AML-193 (cell line): ENCODE results near the gene ALDH1B1.

Experiments
- DNase-seq, 2 experiments: peaks; one replicate each; lab custom pipeline; 2025; lab: John Stamatoyannopoulos, UW

Gene ALDH1B1

DNA sequence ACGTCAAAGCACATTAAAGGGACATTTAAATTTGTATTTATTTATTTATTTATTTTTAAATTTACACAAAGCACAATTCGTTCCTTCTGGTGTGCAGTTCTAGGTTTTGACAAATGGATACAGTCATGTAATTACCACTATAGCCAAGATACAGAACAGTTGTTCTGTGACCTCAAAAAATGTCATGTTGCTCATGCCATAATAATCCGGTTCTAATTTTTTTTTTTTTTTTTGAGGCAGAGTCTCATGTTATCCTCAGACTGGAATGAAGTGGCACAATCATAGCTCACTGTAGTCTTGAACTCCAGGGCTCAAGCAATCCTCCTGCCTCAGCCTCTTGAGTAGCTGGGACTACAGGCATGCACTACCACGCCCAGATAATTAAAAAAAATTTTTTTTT lies 24.0 kb downstream of the ALDH1B1 start:
- DNase-seq: no peak

DNA sequence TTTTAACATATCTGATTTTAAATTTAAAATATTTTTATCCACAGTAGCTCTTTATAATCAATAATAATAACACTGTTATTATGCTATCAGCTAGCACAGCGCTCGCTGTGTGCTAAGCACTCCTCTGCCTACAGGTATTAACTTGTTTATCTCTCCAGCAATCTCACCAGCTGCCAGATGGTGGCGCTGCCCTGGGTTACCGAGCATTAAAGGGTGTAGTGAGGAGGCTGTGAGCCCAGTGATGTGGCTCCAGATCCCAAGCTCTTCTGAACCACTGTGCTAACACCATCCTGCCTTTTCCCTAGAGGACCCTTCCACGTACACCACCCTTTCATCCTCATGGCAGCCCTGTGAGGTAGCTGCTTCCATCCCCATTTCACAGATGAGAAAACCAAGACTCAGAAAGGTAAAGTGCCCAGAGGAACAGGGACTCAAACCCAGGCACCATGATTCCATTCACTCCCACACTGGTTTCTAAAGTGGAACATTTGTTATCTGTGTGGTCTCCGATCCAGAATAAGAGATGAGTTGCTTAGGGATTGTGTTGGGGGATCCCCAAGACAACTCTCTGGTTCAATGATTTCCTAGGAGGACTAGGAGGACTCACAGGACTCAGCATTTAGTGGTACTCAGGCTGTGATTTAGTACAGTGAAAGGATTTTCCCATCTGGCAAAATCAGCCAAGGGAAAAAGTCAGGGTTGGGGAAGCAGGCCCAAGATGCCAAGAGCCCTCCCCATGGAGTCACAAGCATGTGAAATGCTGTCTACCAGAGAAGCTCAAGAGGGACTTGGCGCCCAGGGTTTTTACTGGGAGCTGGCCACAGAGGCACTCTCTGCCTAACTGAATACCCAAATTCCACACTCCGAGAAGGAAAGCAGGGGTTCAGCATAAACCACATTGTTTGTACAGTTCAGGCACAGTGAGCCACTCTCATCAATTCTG lies 24.8 kb downstream of the ALDH1B1 start:
- peak in 1 of 2 experiments; percentile 8 for DNase-seq

DNA sequence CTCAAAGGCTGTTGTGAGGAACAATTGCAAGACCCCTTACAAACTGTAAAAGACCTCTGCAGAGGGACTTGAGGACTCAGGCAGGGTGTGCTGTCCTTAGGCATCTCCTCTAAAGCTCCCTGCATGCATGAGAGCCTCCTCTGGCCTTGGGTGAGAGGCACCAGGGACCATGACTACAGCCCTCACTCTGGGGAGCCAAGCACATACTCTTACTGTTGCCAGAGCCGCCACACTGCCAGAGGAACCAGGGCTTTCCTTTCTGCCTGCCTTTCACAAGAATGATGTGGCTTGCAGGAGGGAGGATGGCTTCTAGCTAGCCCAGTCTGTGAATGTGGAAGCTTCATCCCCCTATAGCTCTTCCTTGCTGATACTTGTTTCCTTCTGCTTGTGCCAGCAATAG lies 25.9 kb downstream of the ALDH1B1 start:
- DNase-seq: no peak

DNA sequence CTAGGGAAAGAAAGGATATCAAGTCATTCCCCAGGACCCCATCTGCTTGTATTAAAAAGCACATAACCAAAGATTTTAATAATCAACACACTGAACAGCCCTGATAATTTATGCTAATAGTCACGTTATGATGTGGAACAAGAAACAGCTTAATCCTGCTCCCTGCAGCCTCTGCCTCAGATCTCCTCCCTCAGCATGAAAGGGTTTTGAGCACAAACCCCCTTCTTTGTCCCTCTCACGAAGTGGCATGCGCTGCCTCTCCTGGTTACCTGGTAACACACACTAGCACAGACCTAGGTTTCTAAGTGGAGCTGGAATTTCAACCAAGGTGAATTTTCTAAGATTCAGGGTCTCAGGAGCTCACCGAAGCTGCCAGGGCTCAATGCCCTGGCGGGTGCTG lies 26.7 kb downstream of the ALDH1B1 start:
- DNase-seq: no peak

DNA sequence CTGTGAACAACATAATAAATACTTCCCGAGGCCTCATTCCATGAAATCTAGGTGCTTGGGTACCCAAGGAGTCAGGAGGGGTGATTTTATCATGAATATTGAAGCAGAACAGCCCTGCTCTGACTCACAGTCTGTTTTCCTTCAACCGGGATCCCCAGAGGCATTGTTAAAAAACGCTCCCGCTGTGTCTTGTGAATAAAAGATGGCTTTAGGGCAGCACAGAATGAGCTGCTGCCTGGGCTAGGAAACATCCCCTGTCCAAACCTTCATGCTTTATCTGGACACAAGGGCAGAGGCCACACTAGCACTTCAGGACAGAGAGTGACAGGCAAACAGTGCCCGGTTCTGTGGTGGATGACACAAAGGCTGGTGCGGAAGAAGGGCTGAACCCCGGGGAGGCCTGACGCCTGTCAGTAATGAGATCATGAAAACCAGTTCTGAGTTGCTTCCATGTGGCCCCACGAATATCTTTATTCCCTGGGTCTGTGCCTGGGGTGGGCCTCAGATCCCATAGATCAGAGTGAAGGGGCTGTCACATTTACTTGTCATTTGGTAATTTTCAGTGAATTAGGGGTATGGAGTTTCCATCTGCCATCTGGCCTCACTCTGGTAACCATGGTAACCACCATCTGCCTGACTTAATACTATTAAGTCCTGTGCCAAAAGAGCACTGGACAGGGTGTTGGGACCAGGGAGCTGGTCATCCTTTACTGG lies 29.2 kb downstream of the ALDH1B1 start:
- no peak for DNase-seq

DNA sequence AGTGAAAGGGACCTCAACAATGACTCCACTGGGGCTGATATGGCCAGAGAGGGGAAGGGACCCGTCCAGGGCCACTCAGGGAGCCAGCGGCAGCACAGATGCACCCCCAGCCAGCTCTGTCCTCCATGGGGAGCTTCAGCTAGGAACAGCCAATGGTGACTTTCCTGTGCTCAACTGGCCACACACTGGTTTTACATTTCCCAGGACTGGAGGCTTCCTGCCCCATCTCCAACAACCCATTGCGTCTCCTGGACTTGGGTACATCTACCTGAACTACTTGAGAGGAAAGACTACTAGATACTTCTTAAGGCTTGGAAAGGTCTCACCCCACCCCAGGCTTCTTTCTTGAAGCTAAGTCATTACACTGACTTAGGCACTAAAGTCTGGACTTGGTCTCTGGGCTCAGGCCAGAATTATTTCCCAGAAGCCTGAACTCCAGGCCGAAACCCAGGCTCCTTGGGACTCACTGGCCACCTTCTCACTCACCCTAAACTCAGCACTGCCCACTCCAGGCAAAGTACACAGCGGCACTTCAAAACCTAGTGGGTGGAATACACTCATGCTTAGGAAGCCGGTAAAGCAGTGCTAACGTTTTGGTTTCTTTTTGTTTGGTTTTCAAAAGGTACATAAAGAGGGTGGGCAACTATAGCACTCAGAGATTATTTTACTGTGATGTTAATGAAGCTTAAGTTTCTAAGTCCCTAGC lies 30.2 kb downstream of the ALDH1B1 start:
- no peak for DNase-seq

DNA sequence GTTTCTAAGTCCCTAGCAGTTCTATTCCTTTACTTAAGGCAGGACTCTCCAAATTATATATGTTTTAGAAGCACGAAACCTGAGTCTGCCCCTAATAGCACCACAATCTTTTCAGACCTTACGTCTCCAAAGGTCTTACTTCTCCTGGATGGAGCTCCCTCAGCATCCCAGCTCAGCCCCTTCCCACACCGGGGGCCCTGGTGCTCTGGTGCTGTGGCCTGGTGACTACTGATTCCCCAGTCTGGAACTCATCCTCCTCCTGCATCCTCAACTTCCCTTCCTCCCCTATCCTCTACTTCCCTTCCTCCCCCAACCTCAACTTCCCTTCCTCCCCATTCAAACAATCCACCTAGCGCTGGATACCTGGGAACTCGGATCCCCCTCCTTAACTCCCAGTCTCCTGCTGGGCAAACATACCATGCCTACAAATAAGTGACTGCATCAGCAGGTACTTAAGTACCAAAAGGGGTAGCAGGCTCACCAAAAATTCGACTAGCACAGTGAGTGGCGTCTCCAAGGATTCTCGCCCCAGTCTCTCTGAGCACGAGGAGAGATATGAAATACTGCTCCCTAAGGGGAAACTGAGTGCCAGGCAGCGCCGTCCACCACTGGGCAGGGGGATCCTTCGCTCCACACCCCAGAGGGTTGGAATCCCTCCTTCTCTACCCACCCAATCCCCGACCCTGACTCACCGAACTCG lies 30.9 kb downstream of the ALDH1B1 start:
- no peak for DNase-seq

DNA sequence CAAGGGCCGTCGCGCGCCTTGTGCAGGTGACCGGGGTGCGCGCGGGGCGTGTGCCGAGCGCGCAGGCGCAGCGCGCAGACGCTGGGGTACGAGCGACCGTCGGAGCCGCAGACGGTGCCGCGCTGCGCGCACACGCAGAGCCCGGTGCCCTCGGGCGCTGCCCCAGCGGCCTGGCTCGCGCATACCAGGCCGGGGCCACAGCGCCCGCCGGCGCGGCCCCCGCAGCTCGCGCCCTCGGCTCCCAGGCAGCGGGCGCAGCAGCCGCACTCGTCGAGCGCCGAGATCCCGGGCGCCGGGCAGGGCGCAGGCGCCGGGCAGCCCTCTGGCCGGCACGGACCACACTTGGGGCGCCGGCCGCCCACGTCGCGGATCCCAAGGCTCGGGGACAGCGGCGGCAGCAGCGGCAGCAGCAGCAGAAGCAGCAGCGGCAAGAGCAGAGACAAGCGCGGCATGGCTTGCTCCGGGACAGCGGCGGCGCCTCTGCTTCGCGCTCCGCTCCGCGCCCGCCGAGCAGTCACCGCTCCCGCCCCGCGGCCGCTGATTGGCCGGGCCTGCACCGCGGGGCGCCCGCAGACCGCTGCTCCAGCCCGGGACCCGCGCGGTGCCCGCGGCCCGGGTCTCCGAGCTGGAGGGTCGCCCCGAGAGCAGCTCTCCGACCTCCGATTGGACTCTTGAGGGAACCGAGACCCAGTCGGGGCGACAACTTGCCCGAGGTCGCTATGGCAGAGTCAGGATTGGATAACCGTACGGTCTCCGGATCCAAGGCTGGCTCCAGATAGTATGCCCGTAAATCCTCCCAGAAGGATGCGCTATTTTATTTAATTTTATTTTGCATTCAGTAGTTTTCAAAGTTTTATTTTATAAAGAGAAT lies 31.7 kb downstream of the ALDH1B1 start, which contains the start of gene IGFBPL1:
TSS of gene IGFBPL1 (minus strand) at position 482 of the 871 bp plus-strand sequence. CDS start at position 452, 30 bp downstream.
- DNase-seq: no peak

DNA sequence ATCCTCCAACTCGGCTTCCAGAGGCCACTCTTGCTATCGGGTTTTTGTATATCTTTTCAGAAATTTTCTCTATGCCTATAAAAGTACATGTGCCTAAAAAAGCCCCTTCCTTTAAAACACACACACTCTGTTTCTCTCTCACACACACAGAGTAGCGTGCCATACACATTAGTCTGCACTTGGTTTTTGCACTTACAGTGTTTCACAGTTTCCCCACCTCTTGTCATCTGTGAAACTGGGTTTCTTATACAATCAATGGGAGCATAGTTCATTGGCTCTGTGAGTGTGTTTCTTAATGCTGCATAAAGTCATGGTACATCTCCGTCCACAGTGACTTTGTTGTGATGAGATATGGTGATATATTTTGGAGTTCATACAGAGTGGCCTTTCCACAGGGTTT lies 32.4 kb downstream of the ALDH1B1 start:
- no peak for DNase-seq

DNA sequence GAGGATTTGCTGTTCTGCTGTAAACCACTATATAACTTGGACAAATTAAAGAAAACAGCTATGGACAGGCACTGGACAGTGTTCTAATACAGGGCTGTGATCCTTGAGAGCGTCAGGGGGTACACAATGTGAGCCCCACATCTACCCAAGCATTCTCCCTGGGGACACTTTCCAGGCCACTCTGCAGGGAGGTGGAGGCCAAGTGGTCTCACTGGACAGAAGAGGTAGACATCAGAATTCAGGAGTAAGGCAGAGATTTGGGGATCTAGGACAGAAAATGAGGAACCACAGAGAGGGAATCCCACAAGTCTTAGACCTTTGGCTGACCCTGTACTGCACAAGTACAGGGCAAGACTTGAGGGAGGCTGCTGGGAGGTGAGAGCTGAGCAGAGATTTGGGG lies 35.6 kb downstream of the ALDH1B1 start:
- DNase-seq: no peak

DNA sequence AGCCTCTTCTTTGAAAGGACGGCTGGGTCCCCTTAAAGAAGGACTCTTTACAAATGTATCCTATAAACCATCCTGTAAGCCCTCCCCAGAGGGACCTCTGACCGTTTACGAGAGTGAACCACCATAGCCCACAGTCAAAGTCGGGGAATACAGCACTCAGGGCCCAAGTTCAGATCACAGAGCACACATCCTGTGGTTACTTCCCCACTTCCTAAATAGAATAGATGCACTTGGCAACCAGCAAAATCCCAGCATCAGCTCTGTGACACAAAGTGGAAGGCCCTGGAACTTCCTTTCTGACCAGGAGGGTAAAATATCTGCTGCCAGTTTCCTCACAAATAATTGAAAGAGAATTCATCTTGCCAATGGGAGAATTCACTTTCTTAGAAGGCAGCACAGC lies 38.6 kb downstream of the ALDH1B1 start:
- no peak for DNase-seq

DNA sequence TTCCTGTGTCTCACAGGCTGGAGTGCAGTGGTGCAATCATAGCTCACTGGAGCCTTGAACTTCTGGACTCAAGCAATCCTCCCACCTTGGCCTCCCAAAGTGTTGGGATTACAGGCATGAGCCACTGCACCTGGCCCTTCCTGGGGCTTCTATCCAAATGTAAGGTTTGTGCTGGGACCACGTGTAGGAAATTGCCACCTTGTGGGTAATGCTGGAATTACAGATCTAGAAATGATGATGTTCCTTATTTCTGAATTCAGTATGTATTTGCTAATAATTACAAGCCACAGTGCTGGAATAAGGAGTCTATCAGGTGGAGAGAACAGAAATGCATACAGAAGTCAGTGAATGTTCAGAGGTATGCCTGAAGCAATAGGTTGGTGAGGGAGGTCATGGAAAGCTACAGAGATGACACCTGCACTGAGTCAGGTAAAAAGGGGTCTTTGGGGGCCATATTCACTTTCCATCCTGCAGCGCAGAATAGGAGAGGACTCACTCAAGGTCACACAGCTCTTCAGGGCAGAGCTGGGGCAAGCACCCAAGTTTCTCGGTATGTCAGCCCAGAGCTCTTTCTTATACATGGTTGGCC lies 40.5 kb downstream of the ALDH1B1 start:
- peak; percentile 23 to 27 for DNase-seq

DNA sequence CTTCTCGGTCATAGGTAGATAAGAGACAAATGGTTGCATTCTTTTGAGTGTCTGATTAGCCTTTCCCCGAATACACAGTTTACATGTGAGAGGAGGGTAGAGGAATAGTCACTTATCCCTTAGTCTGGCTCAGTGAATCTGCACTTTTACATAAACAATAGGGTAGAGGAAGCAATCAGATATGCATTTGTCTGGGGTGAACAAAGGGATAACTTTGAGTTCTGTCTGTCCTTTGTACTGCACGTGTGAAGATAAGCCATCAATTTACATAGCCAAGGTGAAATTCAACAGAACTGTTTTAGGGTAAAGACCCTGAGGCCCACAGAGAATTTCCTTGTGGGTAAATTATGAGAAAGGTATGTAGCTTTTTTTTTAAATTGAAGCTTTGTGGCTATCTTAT lies 41.9 kb downstream of the ALDH1B1 start:
- DNase-seq: no peak

DNA sequence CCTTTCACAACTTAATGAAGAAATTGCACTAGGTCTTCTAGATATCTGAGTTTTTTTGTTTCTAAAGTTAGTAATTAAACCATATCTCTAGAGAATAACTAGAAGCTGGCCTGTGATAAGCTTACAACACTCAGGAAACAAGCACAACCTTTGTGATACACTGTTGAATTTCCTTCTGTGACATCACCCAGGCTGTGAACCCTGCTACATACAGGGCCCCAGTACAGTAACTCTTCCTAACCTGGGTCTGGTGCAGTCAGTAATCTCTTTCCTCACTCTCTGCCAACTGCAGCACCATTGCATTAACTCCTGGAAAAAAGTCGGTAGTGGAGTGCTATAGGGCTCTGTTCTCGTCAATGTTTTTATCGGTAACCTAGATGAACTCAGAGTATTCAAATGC lies 42.4 kb downstream of the ALDH1B1 start:
- no peak for DNase-seq

DNA sequence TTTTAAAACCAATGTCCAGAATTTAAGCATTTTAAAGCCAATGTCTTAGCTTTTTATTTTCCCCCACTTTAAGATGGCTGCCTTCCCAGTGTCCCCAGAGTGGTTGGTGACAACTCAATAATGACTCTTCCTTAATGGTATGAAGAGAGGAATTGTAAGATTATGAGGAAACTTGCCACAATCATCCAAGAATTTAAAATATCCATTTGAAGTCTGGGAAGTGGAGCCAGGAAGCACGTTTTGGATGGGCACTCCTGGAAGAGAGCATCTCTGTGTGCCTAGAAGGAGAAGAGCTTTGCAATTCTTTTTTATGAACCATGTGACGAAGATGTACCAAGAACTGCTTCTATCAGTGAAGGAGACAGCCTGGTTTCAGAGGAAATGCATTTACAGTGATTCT lies 43.0 kb downstream of the ALDH1B1 start:
- DNase-seq: no peak

DNA sequence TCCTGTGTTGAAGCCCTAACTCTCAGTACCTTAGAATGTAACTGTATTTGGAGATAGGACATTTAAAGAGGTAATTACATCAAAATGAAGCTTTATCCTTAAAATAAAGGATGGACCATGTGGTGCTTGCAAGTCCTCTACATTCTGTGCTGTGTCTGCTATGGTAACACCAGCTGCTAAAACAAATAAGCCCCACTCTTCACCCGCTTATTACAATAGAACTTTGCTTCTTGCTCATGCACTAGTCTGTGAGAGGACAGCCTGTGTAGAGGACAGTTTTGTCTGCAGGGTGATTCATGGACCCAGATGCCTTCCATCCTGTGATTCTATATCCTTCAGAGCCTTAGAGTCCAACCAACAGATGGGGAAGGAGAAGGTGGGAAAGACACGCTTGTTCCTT lies 44.2 kb downstream of the ALDH1B1 start:
- DNase-seq: no peak

DNA sequence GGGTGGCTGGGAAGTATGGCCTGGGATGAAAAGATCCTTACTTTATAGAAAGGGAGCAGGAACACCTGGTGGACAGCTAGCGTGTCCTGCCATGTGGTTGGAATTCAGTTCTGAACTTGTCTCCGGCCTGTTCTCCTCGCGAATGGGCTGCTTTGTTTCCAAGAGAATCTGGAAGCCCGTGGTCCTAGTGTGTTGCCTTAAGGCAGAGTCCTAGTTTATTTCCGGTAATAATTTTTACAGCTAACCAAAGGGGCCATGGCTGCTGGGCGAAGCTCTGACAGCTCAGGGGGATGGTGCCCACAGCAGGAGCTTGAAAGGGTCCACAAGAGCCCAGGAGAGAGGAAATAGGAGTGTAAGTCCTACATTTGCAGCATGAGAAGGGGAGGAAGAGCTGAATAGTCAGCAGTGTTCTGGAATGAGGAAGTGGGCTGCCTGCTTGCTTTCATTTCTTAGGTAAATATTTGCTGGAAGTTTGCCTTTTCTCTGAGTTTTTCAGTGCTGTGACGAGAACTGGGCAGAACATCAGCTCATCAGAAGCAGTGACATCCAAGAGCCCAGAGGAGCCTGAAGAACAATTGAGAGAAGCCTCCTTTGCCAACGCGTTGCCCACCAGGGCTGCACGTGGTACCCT lies 44.8 kb downstream of the ALDH1B1 start:
- no peak for DNase-seq

DNA sequence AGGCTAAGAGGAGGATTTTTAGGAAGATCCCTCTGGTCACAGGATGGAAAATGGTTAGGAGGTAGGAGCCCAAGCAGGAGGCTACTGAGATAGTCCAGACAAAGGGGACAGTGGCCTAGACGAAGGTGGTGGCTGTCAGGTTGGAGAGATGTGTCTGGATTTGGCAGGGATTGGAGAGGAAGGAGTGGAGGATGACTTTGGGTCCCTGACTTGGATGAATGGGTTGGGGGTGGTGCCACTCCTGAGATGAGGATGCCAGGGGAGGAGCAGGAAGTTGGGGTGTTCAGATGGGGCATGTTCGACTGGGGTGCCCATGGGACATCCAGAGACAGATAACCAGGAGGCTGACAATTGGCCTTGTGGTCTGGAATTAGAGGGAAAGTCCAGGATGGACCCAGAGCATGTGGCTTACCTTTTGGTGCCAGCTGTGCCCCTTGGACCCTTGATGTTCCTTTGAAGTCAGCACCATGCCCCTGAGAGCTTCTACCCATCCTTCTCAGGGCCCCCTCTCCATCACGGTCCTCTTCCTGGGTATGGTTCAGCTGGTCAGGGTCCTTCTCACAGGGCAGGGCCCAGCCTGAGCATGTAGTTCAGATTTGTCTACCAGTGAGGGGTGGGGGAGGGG lies 46.9 kb downstream of the ALDH1B1 start:
- no peak for DNase-seq

DNA sequence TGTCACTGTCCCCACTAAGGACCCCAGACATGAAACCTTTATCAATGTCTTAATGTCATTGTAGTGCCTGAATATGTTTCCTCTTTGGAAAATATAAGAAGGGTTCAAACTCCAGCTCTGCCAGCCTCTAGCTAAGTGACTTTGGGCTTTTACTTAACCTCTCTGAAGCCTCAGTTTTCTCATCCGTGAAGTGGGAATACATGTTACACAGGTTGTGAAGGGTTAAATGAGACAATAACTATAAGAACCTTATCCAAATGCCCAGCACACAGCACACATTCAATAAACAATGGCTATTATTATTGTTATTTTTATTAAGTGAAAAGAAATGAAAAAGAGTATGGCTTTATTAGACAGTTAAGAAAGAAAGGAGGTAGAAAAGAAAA lies 47.4 kb downstream of the ALDH1B1 start:
- DNase-seq: no peak

DNA sequence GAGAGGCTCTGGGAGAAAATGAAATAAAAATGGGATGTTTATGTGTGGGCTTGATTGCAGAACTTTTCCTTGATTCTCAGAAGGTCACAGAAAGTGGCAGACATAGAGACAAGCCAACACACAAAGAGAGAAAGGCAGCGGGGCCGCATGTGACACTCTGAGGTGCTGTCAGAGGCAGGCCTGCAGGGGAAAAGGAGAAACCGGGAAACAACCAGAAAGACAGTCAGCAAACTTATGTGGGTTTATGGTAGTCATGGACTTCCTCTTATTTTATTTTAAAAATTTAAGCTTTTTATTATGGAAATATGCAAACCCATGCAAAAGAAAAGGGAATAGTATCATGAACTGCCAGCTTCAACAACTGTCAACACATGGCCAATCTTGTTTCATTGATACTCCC lies 48.0 kb downstream of the ALDH1B1 start:
- DNase-seq: no peak
